GM12872 (cell line): ENCODE data around the gene MRPL24.
A peak's percentile ranks its signal among the peaks of the same experiment; 100 is the strongest.

Experiments used
- CTCF ChIP-seq: IDR thresholded peaks from 3 replicates; pipeline ENCODE4 v1.5.1; 2011; ENCODE audit warnings: low read depth, mild to moderate bottlenecking, low read length, moderate library complexity; ENCODE audit not compliant: insufficient read depth

The MRPL24 gene

GRCh38 chr1:156754219-156754618 is 13.3 kb upstream of the MRPL24 start:
- no peak for TF ChIP-seq CTCF

- no peak for TF ChIP-seq CTCF
These were observed 12.1 kb upstream of the MRPL24 start for GRCh38 chr1:156752843-156753482.

GRCh38 chr1:156751757-156752481 is 11.0 kb upstream of the MRPL24 start:
- TF ChIP-seq CTCF, result 0 out of 3 replicates have a peak, but pooled peaks have one; percentile 13

- no peak for TF ChIP-seq CTCF
These were observed 10.5 kb upstream of the MRPL24 start, which contains the start of gene HDGF for GRCh38 chr1:156751451-156751756. Gene HDGF, minus strand, starts transcription at chr1:156751675. Its CDS starts 246 bp downstream, at chr1:156751429.

GRCh38 chr1:156750711-156751450 is 10.0 kb upstream of the MRPL24 start:
- TF ChIP-seq CTCF, result no peak

- TF ChIP-seq CTCF, result no peak
These were observed 9.3 kb upstream of the MRPL24 start for GRCh38 chr1:156750191-156750672.

GRCh38 chr1:156749419-156750118 is 8.7 kb upstream of the MRPL24 start:
- no peak for TF ChIP-seq CTCF
